ENCODE measurements around the gene NEO1. TPM values are rescaled to one million over a fixed set of nuclear protein-coding genes. Genes with fewer than 3 reads are reported as not detected.
"Not testable (repeated sequence)": the region's sequence is repeated elsewhere in the genome, so short reads cannot be mapped to it uniquely, and the experiment has no call there.

NEO1 gene
- total RNA-seq, 1 experiment from 2014 or later = 7.3 TPM

DNA sequence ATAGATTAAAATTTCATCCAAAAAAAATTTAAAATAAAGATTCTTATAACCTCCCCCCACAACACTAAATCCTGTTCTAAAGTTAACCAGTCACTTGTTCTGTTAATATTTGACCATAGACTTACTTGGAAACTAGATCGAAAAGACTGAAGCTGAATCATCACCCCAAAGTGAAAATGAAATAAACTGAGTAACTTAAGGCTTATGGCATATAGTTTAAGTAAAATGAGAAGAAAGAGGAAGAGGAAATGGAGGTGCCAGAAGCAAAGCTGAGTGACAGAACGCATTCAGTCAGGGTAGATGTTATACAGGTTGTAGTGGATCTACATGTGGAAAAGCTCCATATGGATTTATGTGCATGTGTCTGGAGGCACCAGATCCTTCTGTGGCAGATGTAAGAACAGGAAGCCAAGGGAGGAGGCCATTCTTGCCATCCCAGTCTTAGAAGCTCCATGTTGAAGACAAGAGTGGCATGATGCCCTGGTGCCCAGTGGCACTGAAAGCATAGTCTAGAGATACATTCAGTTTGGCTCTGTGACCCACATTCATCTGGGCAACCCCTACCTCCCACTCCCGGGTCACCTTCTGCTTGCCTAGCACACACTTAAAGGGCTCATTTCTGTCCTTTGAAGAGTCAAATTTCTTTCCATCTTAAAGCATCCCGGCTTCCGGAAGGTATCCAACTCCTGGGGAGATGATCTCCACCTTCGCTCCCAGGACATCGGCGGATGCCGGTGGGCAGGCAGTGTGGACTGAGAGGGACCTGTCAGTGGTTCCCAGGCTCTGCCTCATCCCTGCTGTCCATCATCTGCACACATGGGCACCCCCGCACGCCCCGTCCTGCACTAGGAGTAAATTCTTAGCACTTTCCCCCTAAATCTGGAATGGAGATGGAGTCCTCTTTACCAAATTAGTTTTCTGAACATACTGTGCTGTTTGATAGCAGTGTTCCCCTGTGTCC lies 90.8 kb downstream of the NEO1 start:
- DNase-seq (ENCODE audit: low spot score) = no peak

DNA sequence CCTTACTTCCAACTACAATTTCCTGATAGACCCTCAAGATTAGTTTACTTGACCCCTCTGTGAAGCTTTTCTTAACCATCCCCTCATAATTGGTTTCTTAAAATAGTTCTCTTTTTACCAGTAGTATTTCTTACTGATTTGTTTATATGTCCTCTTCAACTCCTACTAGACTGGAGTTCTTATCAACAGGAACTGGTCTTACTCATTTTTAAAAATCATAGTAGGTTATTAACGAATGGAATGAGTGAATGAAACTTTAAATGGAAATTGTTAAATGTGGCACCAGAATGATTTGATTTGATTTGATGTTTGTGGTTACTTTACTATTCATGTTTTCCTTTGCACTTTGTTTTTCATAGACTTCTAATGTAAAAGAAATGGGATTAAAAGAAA lies 91.5 kb downstream of the NEO1 start:
- no peak for DNase-seq (ENCODE audit: low spot score)

- no peak for DNase-seq (ENCODE audit: low spot score)
Measured at GRCh38 chr15:73146419-73146818, 94.2 kb downstream of the NEO1 start.

GRCh38 chr15:73150831-73151230 lies 98.6 kb downstream of the NEO1 start:
- no peak for DNase-seq (ENCODE audit: low spot score)

GRCh38 chr15:73153024-73153423 lies 100.8 kb downstream of the NEO1 start:
- no peak for DNase-seq (ENCODE audit: low spot score)

DNA sequence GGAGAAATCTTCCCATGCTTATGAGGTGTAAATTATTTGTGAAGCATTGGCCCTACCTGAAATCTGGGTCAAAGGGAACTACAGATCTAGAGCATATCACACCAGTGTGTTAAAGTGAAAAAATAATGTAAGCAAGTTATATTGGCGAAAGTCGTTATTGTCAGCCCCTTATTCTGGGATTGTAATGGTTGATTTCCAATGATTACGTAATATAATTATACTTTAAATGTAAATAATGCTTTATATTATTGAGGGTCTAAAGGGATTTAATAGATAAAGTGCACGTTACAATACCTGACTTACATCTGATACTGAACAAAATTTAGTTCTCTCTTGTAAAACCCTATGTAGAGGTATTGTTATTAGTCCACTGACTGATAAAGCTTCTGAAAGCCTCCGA lies 101.2 kb downstream of the NEO1 start:
- no peak for DNase-seq (ENCODE audit: low spot score)

GRCh38 chr15:73156431-73157191 lies 104.3 kb downstream of the NEO1 start:
- DNase-seq (ENCODE audit: low spot score) = no peak

GRCh38 chr15:73161546-73161945 lies 109.3 kb downstream of the NEO1 start:
- DNase-seq (ENCODE audit: low spot score) = no peak

DNA sequence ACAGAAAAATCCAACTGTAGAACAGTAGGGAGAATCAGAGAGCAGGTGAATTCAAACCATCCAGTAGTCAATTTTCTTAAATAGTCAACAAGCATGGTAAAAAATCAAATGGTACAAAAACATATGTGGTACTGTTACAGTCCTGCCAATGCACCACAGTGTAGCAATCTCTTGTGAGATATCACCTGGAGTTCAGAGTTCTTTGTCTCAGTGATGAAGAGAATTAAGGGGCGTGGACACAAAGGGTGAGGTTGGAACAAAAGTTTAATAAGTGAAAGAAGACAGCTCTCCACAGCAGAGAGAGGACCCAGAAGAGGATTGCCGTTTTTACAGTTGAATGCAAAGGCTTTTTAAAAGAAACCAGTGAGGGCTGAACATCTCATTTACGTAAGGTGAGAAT lies 113.2 kb downstream of the NEO1 start:
- no peak for DNase-seq (ENCODE audit: low spot score)

GRCh38 chr15:73165844-73166243 lies 113.6 kb downstream of the NEO1 start:
- no peak for DNase-seq (ENCODE audit: low spot score)

DNA sequence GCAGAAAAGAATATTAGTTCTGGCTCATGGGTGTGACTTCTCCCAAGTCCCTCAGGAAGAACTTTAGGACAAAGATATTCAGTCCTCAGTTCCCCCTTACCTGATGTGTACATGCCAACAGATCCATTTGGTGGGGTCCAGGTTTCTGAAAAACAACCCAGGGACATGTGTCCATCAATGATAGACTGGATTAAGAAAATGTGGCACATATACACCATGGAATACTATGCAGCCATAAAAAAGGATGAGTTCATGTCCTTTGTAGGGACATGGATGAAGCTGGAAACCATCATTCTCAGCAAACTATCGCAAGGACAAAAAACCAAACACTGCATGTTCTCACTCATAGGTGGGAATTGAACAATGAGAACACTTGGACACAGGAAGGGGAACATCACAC lies 114.4 kb downstream of the NEO1 start:
- DNase-seq (ENCODE audit: low spot score) = not testable (repeated sequence)

DNA sequence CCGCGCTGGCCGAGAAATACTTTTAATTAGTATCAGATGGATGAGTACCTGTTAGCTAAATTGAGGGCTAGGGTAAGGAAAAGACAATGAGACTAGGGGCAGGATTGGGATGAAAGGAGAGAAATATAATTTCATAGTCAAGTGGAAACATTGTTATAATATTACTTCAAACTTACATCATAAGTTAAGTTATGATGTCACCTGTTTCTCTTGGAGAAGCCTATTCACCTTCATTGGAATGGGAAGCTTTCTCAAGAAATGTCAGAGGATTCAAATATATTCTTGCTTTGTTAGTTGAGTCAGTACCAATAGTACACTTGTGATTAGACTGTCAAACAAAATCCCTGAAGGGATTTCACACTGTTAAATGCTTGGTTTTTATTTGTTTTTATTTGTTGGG lies 116.2 kb downstream of the NEO1 start:
- DNase-seq (ENCODE audit: low spot score) = no peak

- DNase-seq (ENCODE audit: low spot score) = no peak
Measured at GRCh38 chr15:73171711-73172110, 119.4 kb downstream of the NEO1 start.

DNA sequence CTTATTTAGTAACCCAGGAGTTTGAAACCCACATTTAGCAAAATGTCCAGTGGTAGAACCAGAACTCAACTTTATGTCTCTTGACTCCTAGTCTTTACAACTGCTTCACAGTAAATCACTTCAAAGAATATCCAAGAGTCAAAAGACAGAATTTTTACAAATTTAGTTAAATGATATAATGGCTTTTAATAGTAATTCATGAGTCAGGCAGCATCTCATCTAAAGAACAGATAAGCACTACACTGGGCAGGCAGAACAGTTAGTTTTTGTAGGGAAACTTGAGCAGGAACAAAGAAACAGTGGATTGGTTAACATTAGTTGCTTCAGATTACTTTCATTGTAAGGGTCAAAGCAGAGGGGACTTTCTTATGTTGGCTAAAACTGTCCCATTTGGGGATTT lies 120.2 kb downstream of the NEO1 start:
- no peak for DNase-seq (ENCODE audit: low spot score)

DNA sequence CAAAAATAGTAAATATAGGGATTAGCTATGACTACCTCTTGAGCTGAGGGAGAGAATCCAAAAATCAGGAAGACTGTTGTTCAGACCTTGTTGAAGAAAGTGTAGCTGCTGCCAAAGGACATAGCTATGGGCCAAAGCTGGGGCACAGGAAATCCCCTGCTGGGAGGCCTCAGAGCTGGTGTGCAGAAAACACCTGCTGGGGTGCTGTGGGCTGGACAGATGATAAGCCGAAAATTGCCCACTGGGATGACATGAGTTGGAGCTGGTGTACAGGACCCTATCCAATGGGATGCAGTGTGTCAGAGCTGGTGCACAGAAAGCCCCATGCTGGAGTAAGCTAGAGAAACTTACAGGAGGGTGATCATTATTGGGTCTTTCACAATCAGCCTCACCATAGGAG lies 121.9 kb downstream of the NEO1 start:
- DNase-seq (ENCODE audit: low spot score) = no peak

- DNase-seq (ENCODE audit: low spot score) = no peak
Measured at GRCh38 chr15:73175382-73175781, 123.1 kb downstream of the NEO1 start.

- DNase-seq (ENCODE audit: low spot score) = no peak
Measured at GRCh38 chr15:73176598-73176997, 124.3 kb downstream of the NEO1 start.

DNA sequence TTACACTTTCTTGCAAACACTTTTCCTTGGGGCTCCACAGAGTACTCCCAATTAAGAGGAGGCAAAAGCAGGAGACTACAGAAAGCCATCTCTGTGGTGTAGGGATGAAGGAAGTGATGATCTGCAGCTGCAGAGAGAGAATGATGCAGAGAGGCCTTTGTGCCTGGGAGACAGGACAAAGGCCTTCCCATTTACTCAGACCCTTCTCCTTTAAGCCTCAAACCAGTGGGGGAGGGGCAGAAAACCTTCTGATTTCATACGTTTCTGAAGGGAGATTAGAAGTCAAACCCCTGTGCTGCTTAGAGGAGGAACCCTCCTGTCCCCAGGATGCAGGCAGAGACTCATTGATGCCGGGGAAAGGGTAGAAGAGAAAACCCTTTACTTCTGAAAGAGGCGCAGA lies 130.8 kb downstream of the NEO1 start:
- no peak for DNase-seq (ENCODE audit: low spot score)

- no peak for DNase-seq (ENCODE audit: low spot score)
Measured at GRCh38 chr15:73190189-73190601, 137.9 kb downstream of the NEO1 start.

DNA sequence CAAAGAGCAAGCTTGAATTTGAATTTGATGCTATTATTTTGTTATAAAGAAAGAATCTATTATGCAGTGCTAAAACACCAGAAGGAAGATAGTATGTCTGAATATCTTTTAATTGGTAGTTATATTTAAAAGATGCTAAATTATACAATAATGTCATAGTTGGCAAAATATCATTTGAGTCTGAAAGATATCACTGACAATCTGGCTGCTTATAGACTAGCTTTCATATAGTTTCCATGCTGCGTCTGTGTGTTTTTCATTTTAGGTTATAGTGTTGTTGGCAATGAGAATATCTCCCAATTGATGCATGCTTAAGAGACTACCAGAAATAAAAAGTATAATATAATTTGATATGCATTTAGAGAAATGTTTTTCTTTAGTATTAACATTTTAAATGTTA lies 142.9 kb downstream of the NEO1 start:
- no peak for DNase-seq (ENCODE audit: low spot score)

- DNase-seq (ENCODE audit: low spot score) = no peak
Measured at GRCh38 chr15:73196113-73196512, 143.8 kb downstream of the NEO1 start.

DNA sequence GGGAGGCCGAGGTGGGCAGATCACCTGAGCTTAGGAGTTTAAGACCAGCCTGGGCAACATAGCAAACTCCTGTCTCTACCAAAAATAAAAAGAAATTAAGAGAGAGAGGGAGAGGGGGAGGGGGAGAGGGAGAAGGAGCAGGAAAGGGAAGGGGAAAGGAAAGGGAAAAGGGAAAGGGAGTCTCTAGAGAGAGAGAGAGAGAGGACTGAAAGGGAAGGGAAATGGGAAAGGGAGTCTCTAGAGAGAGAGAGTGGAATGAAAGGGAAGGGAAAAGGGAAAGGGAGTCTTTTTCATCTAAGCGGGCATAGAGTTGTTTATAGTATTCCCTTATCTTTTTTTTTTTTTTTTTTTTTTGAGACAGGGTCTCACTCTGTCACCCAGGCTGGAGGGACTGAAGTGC lies 148.1 kb downstream of the NEO1 start:
- no peak for DNase-seq (ENCODE audit: low spot score)

DNA sequence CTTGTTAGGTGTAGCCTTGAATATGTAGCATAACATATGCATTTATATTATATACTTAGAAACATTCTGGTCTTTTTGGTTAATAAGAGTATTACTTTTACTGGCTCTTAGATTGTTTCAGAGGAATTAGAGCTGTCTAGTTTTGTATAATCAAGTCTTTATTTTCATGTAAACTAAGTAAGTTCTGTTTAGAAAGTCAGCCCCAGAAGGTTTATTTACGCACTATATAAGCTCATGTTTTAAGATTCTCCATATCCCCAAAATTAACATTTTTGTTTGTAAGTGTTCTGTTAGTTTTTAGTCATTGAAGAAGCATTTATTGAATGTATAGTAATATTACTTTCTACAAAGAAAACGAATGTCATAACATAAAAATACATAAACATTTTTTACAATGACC lies 158.4 kb downstream of the NEO1 start:
- DNase-seq (ENCODE audit: low spot score) = no peak
